GM18502 (cell line): ENCODE results near the gene NUP35.

Experiments
- ATAC-seq: cut with Tn5 transposase; IDR thresholded peaks from one replicate; pipeline ENCODE4 v1.9.1; 2021; ENCODE audit warnings: mild to moderate bottlenecking; ENCODE audit not compliant: unreplicated experiment, poor library complexity

NUP35 gene

GRCh38 chr2:183204397-183204796, 80.2 kb downstream of the NUP35 start:
- ATAC-seq, result no peak

- no peak for ATAC-seq
Measured at GRCh38 chr2:183207110-183207509, 82.9 kb downstream of the NUP35 start.

DNA sequence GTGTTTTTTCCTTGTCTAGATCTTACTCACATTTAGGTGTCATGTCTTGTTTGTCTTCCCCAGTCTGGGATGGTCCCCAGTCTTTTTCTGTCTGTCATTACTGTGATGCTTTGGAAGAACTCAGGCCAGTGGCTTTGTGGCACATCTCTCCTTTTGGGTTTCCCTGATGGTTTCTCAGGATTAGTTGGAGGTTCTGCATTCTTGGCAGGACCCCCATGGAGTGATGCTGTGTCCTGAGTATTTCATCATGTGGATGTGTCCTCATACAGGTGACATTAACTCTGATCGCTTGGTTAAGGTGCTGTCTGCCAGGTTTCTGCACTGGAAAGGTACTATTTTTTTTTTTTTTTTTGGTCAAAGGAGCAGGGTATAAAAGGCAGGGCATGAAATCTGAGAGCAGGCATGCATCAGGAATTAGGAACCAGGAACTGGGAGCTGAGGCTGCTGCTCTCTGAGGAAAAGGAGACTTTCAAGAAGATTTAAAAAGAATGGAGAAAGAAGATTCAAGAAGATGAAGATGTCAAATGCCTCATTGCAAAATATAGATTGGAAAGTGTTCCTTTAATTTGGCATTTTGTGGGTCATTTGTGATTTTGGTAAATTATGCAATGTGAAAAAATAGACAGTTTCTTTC, 85.3 kb downstream of the NUP35 start:
- no peak for ATAC-seq
